Endothelial cell (in vitro differentiated cells): Measurements from ENCODE around the gene FOLR1. TPM values are rescaled to one million over a fixed set of nuclear protein-coding genes. Genes with fewer than 3 reads are reported as not detected.
"Not testable (repeated sequence)": the region's sequence is repeated elsewhere in the genome, so short reads cannot be mapped to it uniquely, and the experiment has no call there.

ENCODE experiments used
- DNase-seq: peaks from one replicate; pipeline ENCODE4 v3.0.0; 2021; ENCODE audit warnings: low spot score
- H3K27ac Mint-ChIP-seq: one replicate; pipeline ENCODE4 v1.8.0; 2021; ENCODE audit warnings: mixed read lengths, inconsistent platforms; ENCODE audit not compliant: unreplicated experiment
- H3K27me3 Mint-ChIP-seq: one replicate; pipeline ENCODE4 v1.8.0; 2021; ENCODE audit warnings: mild to moderate bottlenecking, moderate library complexity, mixed read lengths, inconsistent platforms; ENCODE audit not compliant: unreplicated experiment
- H3K36me3 Mint-ChIP-seq: one replicate; pipeline ENCODE4 v1.8.0; 2021; ENCODE audit warnings: mild to moderate bottlenecking, low read depth, mixed read lengths, inconsistent platforms; ENCODE audit not compliant: unreplicated experiment
- H3K4me1 Mint-ChIP-seq: one replicate; pipeline ENCODE4 v1.8.0; 2021; ENCODE audit warnings: mild to moderate bottlenecking, mixed read lengths, inconsistent platforms; ENCODE audit not compliant: unreplicated experiment
- H3K4me3 Mint-ChIP-seq: one replicate; pipeline ENCODE4 v1.8.0; 2021; ENCODE audit warnings: mild to moderate bottlenecking, mixed read lengths, inconsistent platforms; ENCODE audit not compliant: unreplicated experiment
- H3K9me3 Mint-ChIP-seq: one replicate; pipeline ENCODE4 v1.8.0; 2021; ENCODE audit warnings: mixed read lengths, inconsistent platforms; ENCODE audit not compliant: unreplicated experiment
- CTCF ChIP-seq: fragments of 200-600 bp; sonication (generic); IDR thresholded peaks from one replicate; pipeline ENCODE4 v1.5.0; 2021; ENCODE audit warnings: antibody characterized with exemption; ENCODE audit not compliant: unreplicated experiment
- total RNA-seq: library from RNA; stranded (reverse); fragmentation: NEBNext Ultra II Directional; extraction: Animal tissue kit (Norgen Biotek cat#: 25700); gene quantifications from one replicate; pipeline ENCODE4 v1.2.1, GENCODE V29; 2021; ENCODE audit not compliant: unreplicated experiment

The FOLR1 gene
- total RNA-seq, 1 donor from 2014 or later = not detected

GRCh38 chr11:72154816-72155215, 37.1 kb upstream of the FOLR1 start:
- Mint-ChIP-seq H3K36me3 (no peaks in the 10 kb centered on the region), H3K4me3 (no peak overlapping the region), H3K27ac (no peak overlapping the region), H3K4me1 (no peaks in the 10 kb centered on the region), H3K27me3 (no peaks in the 10 kb centered on the region), H3K9me3 (no peaks in the 10 kb centered on the region)
- DNase-seq = no peak
- TF ChIP-seq CTCF = no peak

GRCh38 chr11:72155751-72156150, 36.2 kb upstream of the FOLR1 start:
- H3K4me3 Mint-ChIP-seq = no peak overlapping the region
- no peak for DNase-seq
- H3K4me1 Mint-ChIP-seq = no peaks in the 10 kb centered on the region
- H3K27ac Mint-ChIP-seq = no peak overlapping the region
- no peaks in the 10 kb centered on the region for H3K36me3 Mint-ChIP-seq
- no peak for TF ChIP-seq CTCF
- no peaks in the 10 kb centered on the region for H3K9me3 Mint-ChIP-seq
- no peaks in the 10 kb centered on the region for H3K27me3 Mint-ChIP-seq

GRCh38 chr11:72157131-72157530, 34.8 kb upstream of the FOLR1 start:
- Mint-ChIP-seq H3K27me3 (no peaks in the 10 kb centered on the region), H3K36me3 (no peaks in the 10 kb centered on the region), H3K27ac (no peak overlapping the region), H3K9me3 (no peaks in the 10 kb centered on the region), H3K4me1 (no peaks in the 10 kb centered on the region), H3K4me3 (no peak overlapping the region)
- no peak for TF ChIP-seq CTCF
- DNase-seq = no peak

- TF ChIP-seq CTCF = no peak
- no peak overlapping the region for H3K4me3 Mint-ChIP-seq
- no peak for DNase-seq
- no peaks in the 10 kb centered on the region for H3K27me3 Mint-ChIP-seq
- no peak overlapping the region for H3K27ac Mint-ChIP-seq
- no peaks in the 10 kb centered on the region for H3K36me3 Mint-ChIP-seq
- no peaks in the 10 kb centered on the region for H3K4me1 Mint-ChIP-seq
- H3K9me3 Mint-ChIP-seq = no peaks in the 10 kb centered on the region
Measured at GRCh38 chr11:72160319-72160718, 31.6 kb upstream of the FOLR1 start.

GRCh38 chr11:72162891-72163492, 28.9 kb upstream of the FOLR1 start:
- Mint-ChIP-seq H3K36me3 (no peaks in the 10 kb centered on the region), H3K27ac (no peak overlapping the region), H3K4me3 (no peak overlapping the region), H3K4me1 (no peaks in the 10 kb centered on the region), H3K9me3 (no peaks in the 10 kb centered on the region), H3K27me3 (no peaks in the 10 kb centered on the region)
- no peak for TF ChIP-seq CTCF
- DNase-seq = no peak

- H3K4me1 Mint-ChIP-seq, H3K4me3 Mint-ChIP-seq, H3K9me3 Mint-ChIP-seq, H3K36me3 Mint-ChIP-seq, H3K27me3 Mint-ChIP-seq, H3K27ac Mint-ChIP-seq, DNase-seq: not testable (repeated sequence)
Measured at GRCh38 chr11:72164187-72164586, 27.8 kb upstream of the FOLR1 start.

GRCh38 chr11:72169046-72169555, 22.8 kb upstream of the FOLR1 start:
- not testable (repeated sequence) for H3K36me3 Mint-ChIP-seq, H3K9me3 Mint-ChIP-seq, H3K4me1 Mint-ChIP-seq, H3K27ac Mint-ChIP-seq, DNase-seq, H3K4me3 Mint-ChIP-seq, H3K27me3 Mint-ChIP-seq

- H3K9me3 Mint-ChIP-seq, H3K27me3 Mint-ChIP-seq, H3K4me1 Mint-ChIP-seq, H3K36me3 Mint-ChIP-seq, H3K4me3 Mint-ChIP-seq, H3K27ac Mint-ChIP-seq, DNase-seq: not testable (repeated sequence)
Measured at GRCh38 chr11:72169754-72170153, 22.2 kb upstream of the FOLR1 start.
